GM19239 (cell line): Measurements from ENCODE around the gene TIMM17A.

ENCODE experiments used
- DNase-seq: peaks from one replicate; pipeline ENCODE4 v3.0.0; 2011; ENCODE audit warnings: low spot score; ENCODE audit not compliant: insufficient read length
- FAIRE-seq: peaks from 2 replicates; lab custom pipeline; 2011; peaks lifted over from hg19 to GRCh38; lab: Jason Lieb, UNC

Gene TIMM17A

GRCh38 chr1:201955009-201955728 lies at the start of gene TIMM17A:
TIMM17A (plus strand) TSS chr1:201955503; CDS start chr1:201955527, 24 bp downstream.
- FAIRE-seq: peak; percentile 98
- peak; percentile 88 for DNase-seq

- DNase-seq: no peak
- FAIRE-seq: no peak
These were observed 49.0 kb upstream of the TIMM17A start for GRCh38 chr1:201906336-201906735.

- FAIRE-seq: no peak
- DNase-seq: no peak
These were observed 47.7 kb upstream of the TIMM17A start for GRCh38 chr1:201907621-201908020.

- no peak for FAIRE-seq
These were observed 43.3 kb upstream of the TIMM17A start for GRCh38 chr1:201911826-201912571.

DNA sequence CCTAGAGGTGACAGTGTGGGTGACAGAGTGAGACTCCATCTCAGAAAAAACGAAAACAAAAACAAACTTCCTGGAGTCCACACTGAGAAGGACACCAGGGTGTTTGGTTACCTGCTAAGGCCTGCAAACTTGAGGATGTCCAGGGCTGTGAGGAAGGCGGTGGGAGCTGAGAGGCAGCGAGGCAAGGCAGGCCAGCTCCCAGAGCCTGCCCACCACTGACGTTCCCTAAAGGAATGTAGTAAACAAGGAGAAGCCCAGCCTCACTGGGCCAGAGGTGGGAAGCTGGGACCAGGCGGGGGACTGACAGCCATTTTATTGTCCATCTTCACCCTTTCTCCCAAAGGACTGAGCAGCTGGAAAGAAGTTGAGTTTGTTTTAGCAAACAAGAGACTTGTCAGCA lies 42.5 kb upstream of the TIMM17A start:
- FAIRE-seq (no peak), DNase-seq (no peak)

More at GRCh38 chr1:201911826-201912571, 43.3 kb upstream of the TIMM17A start:
- DNase-seq: no peak

DNA sequence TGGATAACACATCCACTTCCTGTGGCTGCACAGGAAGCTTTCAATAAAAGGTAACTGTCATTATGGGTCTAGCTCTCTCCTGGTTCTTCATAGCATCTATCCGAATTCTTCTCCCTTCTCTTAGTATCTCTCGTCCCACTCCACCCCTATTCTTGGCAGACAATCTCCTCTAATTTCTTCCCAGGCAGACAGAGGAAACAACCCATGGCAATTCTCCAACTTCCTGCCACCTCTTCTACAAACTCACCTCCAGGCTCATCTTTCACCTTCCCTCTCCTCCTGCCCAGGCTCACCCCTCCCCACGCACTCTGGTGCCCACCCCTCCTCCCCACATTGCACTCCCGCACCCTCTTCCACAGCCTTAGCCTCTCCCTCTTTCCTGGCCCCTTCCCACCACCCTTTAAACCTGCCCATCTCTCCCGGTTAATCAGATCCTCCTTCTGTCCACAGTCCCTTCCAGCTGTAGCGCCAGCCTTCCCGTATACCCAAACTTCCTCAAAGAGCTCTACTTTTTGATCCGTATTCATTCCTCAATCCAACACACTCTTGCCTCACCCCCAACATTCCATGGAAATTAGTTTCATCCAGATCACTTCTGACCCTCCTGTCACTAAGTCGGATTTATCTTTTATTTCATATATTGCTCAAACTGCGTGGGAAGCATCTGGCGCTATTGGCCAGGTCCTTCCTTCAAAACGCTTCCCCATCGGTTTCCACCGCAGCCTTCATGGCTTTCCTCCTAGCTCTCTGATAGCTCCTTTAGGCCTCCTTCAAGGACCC lies 40.7 kb upstream of the TIMM17A start:
- FAIRE-seq: no peak

GRCh38 chr1:201916649-201917249 lies 38.6 kb upstream of the TIMM17A start:
- FAIRE-seq (no peak), DNase-seq (no peak)

More for the DNA sequence above, 40.7 kb upstream of the TIMM17A start:
- DNase-seq: no peak

DNA sequence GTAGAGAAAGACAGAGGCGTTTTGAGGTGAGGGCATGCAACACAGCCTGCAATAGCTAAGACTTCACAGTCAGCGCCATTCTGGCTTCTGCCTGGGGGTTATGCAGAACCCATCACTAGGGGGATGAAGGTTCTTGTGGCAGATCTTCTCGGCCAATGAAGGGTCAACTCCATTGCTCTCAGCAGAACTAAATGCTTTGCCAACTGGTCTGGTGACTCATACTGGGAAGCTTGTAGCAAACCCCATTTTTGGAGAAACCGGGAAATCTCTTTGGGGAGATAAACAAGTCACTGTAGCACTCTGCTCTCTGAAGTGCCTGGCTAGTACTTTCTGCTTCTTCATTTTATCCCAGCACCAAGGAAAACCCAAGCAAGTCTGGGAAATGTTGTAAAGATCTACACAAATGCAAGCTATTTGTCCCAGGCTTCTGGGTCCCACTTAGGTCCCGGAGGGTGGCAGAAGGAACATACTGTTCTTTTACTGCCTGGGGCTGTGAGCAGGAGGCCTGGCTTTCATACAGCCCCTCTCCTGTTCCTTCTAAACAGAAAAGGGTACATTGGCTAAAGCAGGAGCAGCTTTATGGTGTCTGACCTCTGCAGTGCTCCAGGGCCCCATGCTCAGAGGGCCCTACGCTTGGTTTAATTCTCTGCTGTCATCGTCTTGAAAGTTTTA lies 37.8 kb upstream of the TIMM17A start:
- no peak for FAIRE-seq

DNA sequence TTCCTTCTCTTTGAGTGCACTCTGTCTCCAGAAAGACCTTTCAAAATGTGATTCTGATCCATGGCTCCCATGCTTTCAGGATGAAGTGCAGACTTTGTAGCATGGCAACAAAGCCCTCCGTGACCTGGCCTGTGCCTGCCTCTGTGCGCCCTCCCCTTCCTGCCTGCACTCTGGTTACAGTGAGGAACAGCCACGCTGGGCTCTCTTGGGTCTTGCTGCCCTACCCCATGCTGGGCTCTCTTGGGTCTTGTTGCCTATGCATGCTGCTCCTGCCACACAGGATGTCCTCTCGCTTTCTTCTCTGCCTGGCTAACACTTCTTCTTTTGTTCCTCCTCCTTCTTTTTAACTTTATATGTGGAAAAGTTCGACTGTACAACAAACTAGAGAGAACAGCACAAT lies 37.0 kb upstream of the TIMM17A start:
- FAIRE-seq (no peak), DNase-seq (no peak)

More for the DNA sequence above, 37.8 kb upstream of the TIMM17A start:
- no peak for DNase-seq

DNA sequence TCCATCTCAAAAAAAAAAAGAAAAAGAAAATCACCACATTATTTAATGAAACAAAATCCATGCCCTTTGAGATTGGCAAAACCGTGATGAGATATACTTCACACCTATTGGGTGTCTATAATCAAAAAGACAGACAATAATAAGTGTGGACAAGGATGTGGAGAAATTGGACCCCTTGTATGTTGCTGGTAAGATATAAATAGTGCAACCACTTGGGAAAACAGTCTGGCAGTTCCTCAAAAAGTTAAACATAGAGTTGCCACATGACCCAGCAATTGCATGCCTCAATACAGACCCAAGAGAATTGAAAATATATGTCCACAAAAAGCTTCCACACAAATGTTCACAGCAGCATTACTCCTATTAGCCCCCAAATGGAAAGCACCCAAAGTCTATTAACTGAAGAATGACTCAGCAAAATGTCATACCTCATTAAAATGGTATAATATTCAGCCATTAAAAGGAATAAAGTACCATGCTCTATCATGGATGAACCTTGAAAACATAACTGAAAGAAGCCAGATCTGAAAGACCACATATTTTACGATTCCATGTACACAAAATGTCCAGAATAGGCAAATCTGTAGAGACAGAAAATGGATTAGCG lies 33.2 kb upstream of the TIMM17A start:
- FAIRE-seq (no peak), DNase-seq (no peak)

DNA sequence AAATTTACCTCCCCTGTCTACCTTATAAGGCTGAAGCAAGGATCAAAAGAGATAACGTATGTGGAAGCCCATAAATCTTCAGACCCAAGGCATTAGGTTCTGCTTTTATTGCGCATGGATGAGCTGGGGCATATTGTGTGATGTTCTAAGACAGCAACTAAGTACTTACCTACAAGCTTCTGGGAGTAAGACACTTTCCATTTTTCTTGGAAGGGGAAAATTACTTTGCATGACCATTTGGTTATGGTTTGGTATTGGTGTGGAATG lies 30.1 kb upstream of the TIMM17A start:
- FAIRE-seq (no peak), DNase-seq (no peak)

- no peak for DNase-seq
- no peak for FAIRE-seq
These were observed 29.2 kb upstream of the TIMM17A start for GRCh38 chr1:201925981-201926645.

DNA sequence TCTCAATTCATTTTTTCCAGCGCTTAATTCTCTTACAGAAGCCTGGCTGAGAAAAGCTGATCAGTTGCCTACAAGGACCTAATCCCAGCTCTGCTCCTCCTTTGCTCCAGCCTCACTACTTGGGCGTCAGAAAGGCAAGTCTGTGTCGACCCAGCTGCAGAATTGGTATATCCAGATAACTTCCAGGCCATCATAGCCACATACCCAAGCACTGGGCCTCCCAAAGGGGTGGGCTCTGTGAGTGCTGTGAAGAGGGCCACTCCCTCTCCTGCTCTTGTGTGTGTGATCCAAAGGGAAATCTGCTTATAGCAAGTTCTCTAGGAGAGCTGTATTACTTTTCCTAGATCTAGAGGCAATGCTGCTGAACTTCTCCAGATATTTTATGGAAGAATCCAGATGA lies 27.0 kb upstream of the TIMM17A start:
- DNase-seq: no peak
- no peak for FAIRE-seq

GRCh38 chr1:201930137-201930536 lies 25.2 kb upstream of the TIMM17A start:
- no peak for DNase-seq

GRCh38 chr1:201930803-201931202 lies 24.5 kb upstream of the TIMM17A start:
- no peak for FAIRE-seq
- DNase-seq: no peak

More at GRCh38 chr1:201930137-201930536, 25.2 kb upstream of the TIMM17A start:
- FAIRE-seq: no peak

DNA sequence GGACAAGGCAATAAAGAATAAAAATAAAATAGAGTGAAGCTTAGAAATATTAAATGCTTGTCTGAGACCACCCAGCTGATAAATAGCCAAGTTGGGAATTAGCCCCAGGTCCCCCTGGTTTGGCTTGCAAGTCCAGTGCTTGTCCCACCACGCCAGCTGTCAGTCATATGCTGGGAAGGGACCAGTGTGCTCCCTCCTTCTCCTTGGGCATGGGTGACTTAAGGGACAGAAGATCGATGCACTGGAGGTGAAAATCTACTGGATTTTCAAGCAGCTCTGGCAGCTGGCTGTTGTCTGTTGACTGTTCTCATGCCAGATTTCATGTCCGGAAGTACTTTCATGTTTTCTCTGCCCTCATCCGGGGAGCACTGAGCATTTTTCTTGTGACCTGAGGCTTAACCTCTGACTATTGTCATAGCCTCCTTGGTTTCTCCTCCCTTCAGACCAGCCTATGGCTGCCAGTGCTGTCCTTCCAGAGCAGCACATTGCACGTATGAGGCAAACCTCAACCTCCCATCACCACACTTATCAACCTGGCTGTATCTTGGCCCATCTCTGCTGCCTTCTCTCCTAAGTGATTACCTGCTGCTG lies 21.4 kb upstream of the TIMM17A start:
- no peak for FAIRE-seq
- no peak for DNase-seq

GRCh38 chr1:201937624-201938213 lies 17.6 kb upstream of the TIMM17A start:
- no peak for FAIRE-seq
- no peak for DNase-seq

GRCh38 chr1:201938440-201939035 lies 16.8 kb upstream of the TIMM17A start:
- FAIRE-seq (no peak), DNase-seq (no peak)
